ENCODE results near the gene TNFAIP8L1.

The TNFAIP8L1 gene

GRCh38 chr19:4638828-4639530 lies at the start of gene TNFAIP8L1:
Gene TNFAIP8L1, plus strand, starts transcription at chr19:4639516. Its CDS starts 12,354 bp downstream, at chr19:4651870.
- H3K4me3 ChIP-seq = peak within 1 kb of the TSS; percentile 82
- DNase-seq (ENCODE audit: low spot score) = peak; percentile 95
- no peak for TF ChIP-seq CTCF (IDR thresholded peaks at IDR 0.05)
- peak within 1 kb of the TSS in 1 of 2 donors; percentile 63 for H3K27ac ChIP-seq

GRCh38 chr19:4589579-4590410 lies 49.5 kb upstream of the TNFAIP8L1 start:
- no peak for TF ChIP-seq CTCF (IDR thresholded peaks at IDR 0.05)
- H3K27ac ChIP-seq = no peak overlapping the region
- DNase-seq (ENCODE audit: low spot score) = no peak
- no peak overlapping the region for H3K4me3 ChIP-seq

GRCh38 chr19:4590559-4590958 lies 48.8 kb upstream of the TNFAIP8L1 start:
- Histone ChIP-seq H3K27ac (no peak overlapping the region), H3K4me3 (no peak overlapping the region)
- no peak for TF ChIP-seq CTCF (IDR thresholded peaks at IDR 0.05)
- DNase-seq (ENCODE audit: low spot score) = no peak

GRCh38 chr19:4591320-4591719 lies 48.0 kb upstream of the TNFAIP8L1 start:
- DNase-seq (ENCODE audit: low spot score) = no peak
- Histone ChIP-seq H3K4me3 (no peak overlapping the region), H3K27ac (no peak overlapping the region)
- no peak for TF ChIP-seq CTCF (IDR thresholded peaks at IDR 0.05)

GRCh38 chr19:4592445-4592844 lies 46.9 kb upstream of the TNFAIP8L1 start:
- TF ChIP-seq CTCF (IDR thresholded peaks at IDR 0.05) = no peak
- no peak overlapping the region for H3K27ac ChIP-seq
- no peak for DNase-seq (ENCODE audit: low spot score)
- no peak overlapping the region for H3K4me3 ChIP-seq

GRCh38 chr19:4593409-4593851 lies 45.9 kb upstream of the TNFAIP8L1 start:
- no peak for TF ChIP-seq CTCF (IDR thresholded peaks at IDR 0.05)
- H3K27ac ChIP-seq = no peak overlapping the region
- no peak overlapping the region for H3K4me3 ChIP-seq
- no peak for DNase-seq (ENCODE audit: low spot score)
